Karpas-422 (cell line): ENCODE results near the gene SENP2. TPM values are rescaled to one million over a fixed set of nuclear protein-coding genes. Genes with fewer than 3 reads are reported as not detected.

Source experiments
- DNase-seq: peaks from one replicate; pipeline ENCODE4 v3.0.0-alpha.2; 2015
- H2AFZ ChIP-seq: fragments of 200-600 bp; sonication (generic); 2 replicates; pipeline ENCODE4 v1.6.1; 2014; ENCODE audit warnings: antibody characterized with exemption, low read length, mixed read lengths
- H3K27ac ChIP-seq: fragments of 200-600 bp; sonication (generic); 2 replicates; pipeline ENCODE4 v1.5.1; 2014; ENCODE audit warnings: mild to moderate bottlenecking, low read length, moderate library complexity
- H3K27me3 ChIP-seq: fragments of 200-600 bp; sonication (generic); 2 replicates; pipeline ENCODE4 v1.6.1; 2014; ENCODE audit warnings: low read length, mixed read lengths
- H3K36me3 ChIP-seq: fragments of 200-600 bp; sonication (generic); 2 replicates; pipeline ENCODE4 v1.6.1; 2014; ENCODE audit warnings: low read length, mixed read lengths; ENCODE audit not compliant: insufficient read depth
- H3K4me1 ChIP-seq: fragments of 200-600 bp; sonication (generic); 2 replicates; pipeline ENCODE4 v1.6.1; 2014; ENCODE audit warnings: mild to moderate bottlenecking, low read length, mixed read lengths
- H3K4me2 ChIP-seq: fragments of 200-600 bp; sonication (generic); 2 replicates; pipeline ENCODE4 v1.6.1; 2014; ENCODE audit warnings: low read length, low read depth, mild to moderate bottlenecking; ENCODE audit not compliant: poor library complexity, severe bottlenecking
- H3K4me3 ChIP-seq: fragments of 200-600 bp; sonication (generic); 2 replicates; pipeline ENCODE4 v1.5.1; 2014; ENCODE audit warnings: mild to moderate bottlenecking, antibody characterized with exemption, low read length, mixed read lengths
- H3K79me2 ChIP-seq: fragments of 200-600 bp; sonication (generic); 2 replicates; pipeline ENCODE4 v1.6.1; 2014; ENCODE audit warnings: mild to moderate bottlenecking, low read length, mixed read lengths
- H3K9ac ChIP-seq: fragments of 200-600 bp; sonication (generic); 2 replicates; pipeline ENCODE4 v1.6.0; 2014; ENCODE audit warnings: low read length
- H3K9me2 ChIP-seq: fragments of 200-600 bp; sonication (generic), shearing (Covaris generic); replicated peaks from 2 replicates; pipeline ENCODE4 v1.6.0; 2014; ENCODE audit warnings: mild to moderate bottlenecking, low read length, moderate library complexity; ENCODE audit not compliant: insufficient read depth
- H3K9me3 ChIP-seq: fragments of 300-700, 200-600 bp; sonication (generic); 2 replicates; pipeline ENCODE4 v1.6.1; 2014; ENCODE audit warnings: low read length, mixed read lengths
- H4K20me1 ChIP-seq: fragments of 200-600 bp; sonication (generic); 2 replicates; pipeline ENCODE4 v1.6.1; 2014; ENCODE audit warnings: mild to moderate bottlenecking, antibody characterized with exemption, low read length, low read depth; ENCODE audit not compliant: insufficient read depth
- total RNA-seq: library from RNA; depleted of rRNA; stranded (reverse); fragments of >200 nt; shearing (Covaris generic); gene quantifications from 2 replicates; pipeline ENCODE4 v1.2.3, GENCODE V29; 2014; ENCODE audit warnings: low replicate concordance

SENP2 gene
- total RNA-seq, 1 experiment from 2014 or later, result 59.1 TPM

GRCh38 chr3:185645596-185646381, 59.7 kb downstream of the SENP2 start:
- Histone ChIP-seq H3K9me3 (no peaks in the 10 kb centered on the region), H3K4me2 (no peak overlapping the region), H3K27me3 (no peaks in the 10 kb centered on the region), H4K20me1 (no peaks in the 10 kb centered on the region), H3K27ac (no peak overlapping the region), H3K9ac (no peak overlapping the region), H3K36me3 (no peaks in the 10 kb centered on the region), H3K4me1 (peaks cover 7% of the 10 kb centered on the region), H3K9me2 (no peaks in the 10 kb centered on the region), H3K79me2 (no peaks in the 10 kb centered on the region), H3K4me3 (no peak overlapping the region), H2AFZ (no peak overlapping the region)
- no peak for DNase-seq

- H3K27me3 ChIP-seq, result no peaks in the 10 kb centered on the region
- H3K79me2 ChIP-seq, result no peaks in the 10 kb centered on the region
- no peak overlapping the region for H3K27ac ChIP-seq
- H3K9me3 ChIP-seq, result no peaks in the 10 kb centered on the region
- no peaks in the 10 kb centered on the region for H4K20me1 ChIP-seq
- peak overlapping the region; percentile 48 for H3K4me2 ChIP-seq
- H3K4me1 ChIP-seq, result peaks cover 7% of the 10 kb centered on the region
- H3K36me3 ChIP-seq, result no peaks in the 10 kb centered on the region
- H2AFZ ChIP-seq, result peak overlapping the region; percentile 87
- H3K4me3 ChIP-seq, result 0 out of 2 replicates have a peak overlapping the region, but pooled peaks have one; percentile 6
- peak overlapping the region; percentile 37 for H3K9ac ChIP-seq
- H3K9me2 ChIP-seq, result no peaks in the 10 kb centered on the region
- peak; percentile 79 for DNase-seq
Measured at GRCh38 chr3:185646382-185647133, 60.5 kb downstream of the SENP2 start.

GRCh38 chr3:185647134-185647879, 61.2 kb downstream of the SENP2 start:
- peak overlapping the region; percentile 48 for H3K4me2 ChIP-seq
- peak overlapping the region; percentile 37; the same call in 1 of the 2 replicates for H3K9ac ChIP-seq
- peak overlapping the region; percentile 87 for H2AFZ ChIP-seq
- DNase-seq, result no peak
- H3K9me2 ChIP-seq, result no peaks in the 10 kb centered on the region
- no peaks in the 10 kb centered on the region for H3K9me3 ChIP-seq
- no peaks in the 10 kb centered on the region for H4K20me1 ChIP-seq
- H3K36me3 ChIP-seq, result no peaks in the 10 kb centered on the region
- H3K27ac ChIP-seq, result no peak overlapping the region
- H3K79me2 ChIP-seq, result no peaks in the 10 kb centered on the region
- H3K4me1 ChIP-seq, result peaks cover 7% of the 10 kb centered on the region
- H3K4me3 ChIP-seq, result 0 out of 2 replicates have a peak overlapping the region, but pooled peaks have one; percentile 6
- H3K27me3 ChIP-seq, result no peaks in the 10 kb centered on the region

GRCh38 chr3:185647880-185648210, 61.8 kb downstream of the SENP2 start:
- Histone ChIP-seq H3K9me3 (no peaks in the 10 kb centered on the region), H3K79me2 (no peaks in the 10 kb centered on the region), H3K9ac (no peak overlapping the region), H3K4me1 (peaks cover 7% of the 10 kb centered on the region), H2AFZ (no peak overlapping the region), H4K20me1 (no peaks in the 10 kb centered on the region), H3K27me3 (no peaks in the 10 kb centered on the region), H3K4me2 (no peak overlapping the region), H3K27ac (no peak overlapping the region), H3K36me3 (no peaks in the 10 kb centered on the region), H3K4me3 (no peak overlapping the region), H3K9me2 (no peaks in the 10 kb centered on the region)
- no peak for DNase-seq

GRCh38 chr3:185648396-185648795, 62.3 kb downstream of the SENP2 start:
- H3K36me3 ChIP-seq, result no peaks in the 10 kb centered on the region
- no peak overlapping the region for H2AFZ ChIP-seq
- peaks cover 7% of the 10 kb centered on the region for H3K4me1 ChIP-seq
- no peaks in the 10 kb centered on the region for H4K20me1 ChIP-seq
- no peaks in the 10 kb centered on the region for H3K9me2 ChIP-seq
- no peak for DNase-seq
- no peaks in the 10 kb centered on the region for H3K27me3 ChIP-seq
- H3K4me3 ChIP-seq, result no peak overlapping the region
- no peaks in the 10 kb centered on the region for H3K79me2 ChIP-seq
- H3K27ac ChIP-seq, result no peak overlapping the region
- H3K9me3 ChIP-seq, result no peaks in the 10 kb centered on the region
- H3K9ac ChIP-seq, result no peak overlapping the region
- H3K4me2 ChIP-seq, result no peak overlapping the region

- Histone ChIP-seq H2AFZ (no peak overlapping the region), H3K9me3 (no peaks in the 10 kb centered on the region), H3K36me3 (no peaks in the 10 kb centered on the region), H3K9me2 (no peaks in the 10 kb centered on the region), H3K4me1 (peaks cover 7% of the 10 kb centered on the region), H3K27me3 (no peaks in the 10 kb centered on the region), H3K9ac (no peak overlapping the region), H3K79me2 (no peaks in the 10 kb centered on the region), H3K4me2 (no peak overlapping the region), H4K20me1 (no peaks in the 10 kb centered on the region), H3K27ac (no peak overlapping the region), H3K4me3 (no peak overlapping the region)
- DNase-seq, result no peak
Measured at GRCh38 chr3:185649414-185649813, 63.3 kb downstream of the SENP2 start.

- Histone ChIP-seq H3K4me2 (no peak overlapping the region), H3K9me2 (no peaks in the 10 kb centered on the region), H3K9me3 (no peaks in the 10 kb centered on the region), H4K20me1 (no peaks in the 10 kb centered on the region), H2AFZ (no peak overlapping the region), H3K79me2 (no peaks in the 10 kb centered on the region), H3K27ac (no peak overlapping the region), H3K4me3 (no peak overlapping the region), H3K4me1 (peaks cover 3% of the 10 kb centered on the region), H3K27me3 (no peaks in the 10 kb centered on the region), H3K9ac (no peak overlapping the region), H3K36me3 (no peaks in the 10 kb centered on the region)
- no peak for DNase-seq
Measured at GRCh38 chr3:185651971-185652370, 65.9 kb downstream of the SENP2 start.
